Mesendoderm (in vitro differentiated cells): ENCODE results near the gene NFE2L3.
"Not testable (repeated sequence)": the region's sequence is repeated elsewhere in the genome, so short reads cannot be mapped to it uniquely, and the experiment has no call there.

Experiments
- DNase-seq: peaks from one replicate; pipeline ENCODE4 v3.0.0; 2013
- H2AK5ac ChIP-seq: 2 replicates; pipeline ENCODE4 v1.6.1; 2013; ENCODE audit warnings: low read length, inconsistent platforms
- H2BK120ac ChIP-seq: 2 replicates; pipeline ENCODE4 v1.6.1; 2013; ENCODE audit warnings: low read depth, mild to moderate bottlenecking, low read length, moderate library complexity, mixed read lengths
- H2BK15ac ChIP-seq: replicated peaks from 2 replicates; pipeline ENCODE4 v1.6.1; 2013; ENCODE audit warnings: low read depth, mild to moderate bottlenecking, moderate library complexity
- H2BK5ac ChIP-seq: 2 replicates; pipeline ENCODE4 v1.6.1; 2013; ENCODE audit warnings: low read length, inconsistent platforms
- H3K18ac ChIP-seq: 2 replicates; pipeline ENCODE4 v1.6.1; 2013; ENCODE audit warnings: mild to moderate bottlenecking, low read length, mixed read lengths
- H3K23ac ChIP-seq: one replicate; pipeline ENCODE4 v1.6.1; 2013; ENCODE audit warnings: low read length
- H3K27ac ChIP-seq: 2 replicates; pipeline ENCODE4 v1.5.1; 2013; ENCODE audit warnings: low read depth, mild to moderate bottlenecking, inconsistent platforms, low read length, moderate library complexity
- H3K27me3 ChIP-seq: 2 replicates; pipeline ENCODE4 v1.6.1; 2013; ENCODE audit warnings: low read length, control low read depth, mild to moderate bottlenecking, inconsistent platforms; ENCODE audit not compliant: insufficient read depth, poor library complexity
- H3K36me3 ChIP-seq: 2 replicates; pipeline ENCODE4 v1.6.1; 2013; ENCODE audit warnings: low read length, inconsistent platforms; ENCODE audit not compliant: control insufficient read depth, insufficient read depth
- H3K4ac ChIP-seq: one replicate; pipeline ENCODE4 v1.6.1; 2013; ENCODE audit warnings: low read depth, mild to moderate bottlenecking, low read length, moderate library complexity
- H3K4me1 ChIP-seq: 2 replicates; pipeline ENCODE4 v1.6.1; 2013; ENCODE audit warnings: low read depth, low read length, inconsistent platforms; ENCODE audit not compliant: control insufficient read depth
- H3K4me2 ChIP-seq: 2 replicates; pipeline ENCODE4 v1.6.1; 2013; ENCODE audit warnings: low read length
- H3K4me3 ChIP-seq: 2 replicates; pipeline ENCODE4 v1.5.1; 2013; ENCODE audit warnings: mild to moderate bottlenecking, low read length
- H3K56ac ChIP-seq: one replicate; pipeline ENCODE4 v1.6.1; 2013; ENCODE audit warnings: low read length
- H3K79me1 ChIP-seq: 2 replicates; pipeline ENCODE4 v1.6.1; 2013; ENCODE audit warnings: low read length, inconsistent platforms
- H3K79me2 ChIP-seq: 2 replicates; pipeline ENCODE4 v1.6.1; 2013; ENCODE audit warnings: mild to moderate bottlenecking, low read length; ENCODE audit not compliant: control insufficient read depth, insufficient read depth
- H3K9ac ChIP-seq: 2 replicates; pipeline ENCODE4 v1.6.1; 2013; ENCODE audit warnings: low read length, inconsistent platforms
- H4K5ac ChIP-seq: one replicate; pipeline ENCODE4 v1.6.1; 2013; ENCODE audit warnings: low read length
- H4K8ac ChIP-seq: one replicate; pipeline ENCODE4 v1.6.1; 2013; ENCODE audit warnings: low read depth, mild to moderate bottlenecking, control low read depth, low read length, moderate library complexity
- WGBS: extraction: QIAGEN DNeasy Blood & Tissue Kit; methylation state at CpG from one replicate; pipeline ENCODE4 v1.1.7; 2013; ENCODE audit warnings: low lambda C conversion rate, missing lambda C conversion rate; ENCODE audit not compliant: insufficient coverage; ENCODE audit errors: extremely low coverage; 5-methylcytosine and 5-hydroxymethylcytosine counted together

NFE2L3 gene

GRCh38 chr7:26143298-26144048 lies 8.5 kb upstream of the NFE2L3 start:
- H3K23ac ChIP-seq: no peak overlapping the region
- no peak overlapping the region for H2BK15ac ChIP-seq
- H3K79me2 ChIP-seq: no peaks in the 10 kb centered on the region
- no peaks in the 10 kb centered on the region for H3K79me1 ChIP-seq
- no peak overlapping the region for H4K8ac ChIP-seq
- H2AK5ac ChIP-seq: no peak overlapping the region
- H3K4me2 ChIP-seq: no peak overlapping the region
- no peak for DNase-seq
- H3K27me3 ChIP-seq: no peaks in the 10 kb centered on the region
- H3K18ac ChIP-seq: no peak overlapping the region
- no peak overlapping the region for H3K9ac ChIP-seq
- H3K4me1 ChIP-seq: no peaks in the 10 kb centered on the region
- H3K4me3 ChIP-seq: no peak overlapping the region
- H3K27ac ChIP-seq: no peak overlapping the region
- no peak overlapping the region for H2BK120ac ChIP-seq
- WGBS: no CpG with 5 or more reads among the region's 5 CpGs
- H3K56ac ChIP-seq: no peak overlapping the region
- H3K4ac ChIP-seq: no peak overlapping the region
- H3K36me3 ChIP-seq: no peaks in the 10 kb centered on the region
- no peak overlapping the region for H2BK5ac ChIP-seq
- H4K5ac ChIP-seq: no peak overlapping the region

- Histone ChIP-seq H3K79me2 (no peaks in the 10 kb centered on the region), H3K4me2 (no peak overlapping the region), H3K56ac (no peak overlapping the region), H2BK120ac (no peak overlapping the region), H3K23ac (no peak overlapping the region), H3K18ac (no peak overlapping the region), H3K4me1 (no peaks in the 10 kb centered on the region), H2BK15ac (no peak overlapping the region), H3K9ac (no peak overlapping the region), H4K5ac (no peak overlapping the region), H3K36me3 (no peaks in the 10 kb centered on the region), H3K79me1 (no peaks in the 10 kb centered on the region), H3K27ac (no peak overlapping the region), H3K27me3 (no peaks in the 10 kb centered on the region), H3K4ac (no peak overlapping the region), H4K8ac (no peak overlapping the region), H3K4me3 (no peak overlapping the region), H2BK5ac (no peak overlapping the region), H2AK5ac (no peak overlapping the region)
- DNase-seq: no peak
- WGBS: no CpG with 5 or more reads among the region's 13 CpGs
Observed at GRCh38 chr7:26144184-26145080, 7.6 kb upstream of the NFE2L3 start.

GRCh38 chr7:26145238-26145637 lies 6.8 kb upstream of the NFE2L3 start:
- Histone ChIP-seq H3K36me3 (no peaks in the 10 kb centered on the region), H3K56ac (no peak overlapping the region), H3K4me2 (no peak overlapping the region), H3K18ac (no peak overlapping the region), H4K5ac (no peak overlapping the region), H3K79me1 (no peaks in the 10 kb centered on the region), H3K27ac (no peak overlapping the region), H2BK5ac (no peak overlapping the region), H3K4ac (no peak overlapping the region), H3K4me1 (no peaks in the 10 kb centered on the region), H4K8ac (no peak overlapping the region), H3K9ac (no peak overlapping the region), H3K79me2 (no peaks in the 10 kb centered on the region), H3K23ac (no peak overlapping the region), H3K27me3 (no peaks in the 10 kb centered on the region), H3K4me3 (no peak overlapping the region), H2BK15ac (no peak overlapping the region), H2BK120ac (no peak overlapping the region), H2AK5ac (no peak overlapping the region)
- no peak for DNase-seq
- no CpG with 5 or more reads among the region's 4 CpGs for WGBS

DNA sequence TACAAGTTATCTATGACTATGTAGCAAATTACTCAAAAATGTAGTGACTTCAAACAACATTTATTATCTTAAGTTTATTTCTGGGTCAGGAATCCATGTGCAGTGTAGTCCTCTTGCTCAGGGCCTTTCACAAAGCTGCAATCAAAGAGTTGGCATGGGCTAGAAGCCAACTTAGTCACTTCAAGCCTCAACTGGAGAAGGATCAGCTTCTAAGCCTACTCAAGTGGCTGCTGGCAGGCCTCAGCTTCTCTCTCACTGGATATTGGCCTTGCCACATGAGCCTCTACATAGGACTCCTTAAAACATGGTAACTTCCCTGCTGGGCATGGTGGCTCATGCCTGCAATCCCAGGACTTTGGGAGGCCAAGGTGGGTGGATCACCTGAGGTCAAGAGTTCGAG lies 5.0 kb upstream of the NFE2L3 start:
- WGBS: no CpG with 5 or more reads among the region's 1 CpG
- H2BK120ac ChIP-seq: no peak overlapping the region
- H2AK5ac ChIP-seq: no peak overlapping the region
- H3K18ac ChIP-seq: no peak overlapping the region
- no peak overlapping the region for H4K8ac ChIP-seq
- peaks cover 2% of the 10 kb centered on the region for H3K4me1 ChIP-seq
- H3K79me1 ChIP-seq: no peaks in the 10 kb centered on the region
- H2BK5ac ChIP-seq: no peak overlapping the region
- H2BK15ac ChIP-seq: no peak overlapping the region
- H3K9ac ChIP-seq: no peak overlapping the region
- no peak overlapping the region for H3K4ac ChIP-seq
- H4K5ac ChIP-seq: no peak overlapping the region
- no peaks in the 10 kb centered on the region for H3K36me3 ChIP-seq
- no peak overlapping the region for H3K56ac ChIP-seq
- no peak overlapping the region for H3K23ac ChIP-seq
- no peaks in the 10 kb centered on the region for H3K79me2 ChIP-seq
- no peak overlapping the region for H3K27ac ChIP-seq
- no peaks in the 10 kb centered on the region for H3K27me3 ChIP-seq
- H3K4me2 ChIP-seq: no peak overlapping the region
- no peak for DNase-seq
- H3K4me3 ChIP-seq: no peak overlapping the region

- H3K27me3 ChIP-seq, H3K79me1 ChIP-seq, H3K4ac ChIP-seq, H2BK120ac ChIP-seq, H3K9ac ChIP-seq, H3K4me3 ChIP-seq, H3K27ac ChIP-seq, H3K56ac ChIP-seq, H2BK15ac ChIP-seq, H3K23ac ChIP-seq, H4K5ac ChIP-seq, H3K79me2 ChIP-seq, H3K4me1 ChIP-seq, DNase-seq, H3K36me3 ChIP-seq, H3K18ac ChIP-seq, H2BK5ac ChIP-seq, H3K4me2 ChIP-seq, H4K8ac ChIP-seq, H2AK5ac ChIP-seq: not testable (repeated sequence)
- no CpG with 5 or more reads among the region's 43 CpGs for WGBS
Observed at GRCh38 chr7:26147646-26148306, 4.2 kb upstream of the NFE2L3 start.
